CD4-positive, alpha-beta memory T cell (primary cell): Measurements from ENCODE around the gene PTPN14. TPM values are rescaled to one million over a fixed set of nuclear protein-coding genes. Genes with fewer than 3 reads are reported as not detected.

Experiments used
- CTCF ChIA-PET: fragments of 350-600 bp; sonication (Branson Sonifier 250); formaldehyde crosslinking; loops from one replicate; lab custom pipeline; 2021; ENCODE audit warnings: inconsistent platforms; ENCODE audit not compliant: partially characterized antibody; lab: Charles Lee
- POLR2A ChIA-PET: fragments of 350-600 bp; sonication (Branson Sonifier 250); formaldehyde crosslinking; loops from one replicate; lab custom pipeline; 2021; ENCODE audit not compliant: partially characterized antibody; lab: Charles Lee
- DNase-seq, 5 donors: peaks; one replicate each; pipeline versions ENCODE4 v3.0.0 to v3.0.0-alpha.2; 2020 to 2022; ENCODE audit warnings: mixed read lengths in 1 of 5
- H3K27ac ChIP-seq: one replicate; pipeline ENCODE4 v1.7.0; 2013; ENCODE audit warnings: low read depth, low read length
- H3K27me3 ChIP-seq: 2 replicates; pipeline ENCODE4 v1.7.0; 2013; ENCODE audit warnings: mild to moderate bottlenecking, low read length, moderate library complexity; ENCODE audit not compliant: insufficient read depth
- H3K36me3 ChIP-seq: 2 replicates; pipeline ENCODE4 v1.7.0; 2013; ENCODE audit warnings: mild to moderate bottlenecking, low read length, moderate library complexity; ENCODE audit not compliant: insufficient read depth
- H3K4me1 ChIP-seq: 2 replicates; pipeline ENCODE4 v1.7.0; 2013; ENCODE audit warnings: mild to moderate bottlenecking, low read length, moderate library complexity; ENCODE audit not compliant: insufficient read depth
- H3K4me3 ChIP-seq, 2 donors: one replicate each; pipeline ENCODE4 v1.7.0; 2013; ENCODE audit warnings: low read length in 2 of 2, mild to moderate bottlenecking in 1 of 2
- H3K9me3 ChIP-seq, 2 donors: one replicate each; pipeline ENCODE4 v1.7.0; 2013; ENCODE audit warnings: low read length in 2 of 2, control low read depth in 1 of 2; ENCODE audit not compliant: control insufficient read depth in 1 of 2
- H3K27ac Mint-ChIP-seq, 7 donors: one replicate each; pipeline ENCODE4 v1.8.0; 2020 to 2021; ENCODE audit warnings: mixed read lengths in 7 of 7, mild to moderate bottlenecking in 6 of 7, inconsistent platforms in 3 of 7, moderate library complexity in 3 of 7
- H3K27me3 Mint-ChIP-seq, 2 donors: one replicate each; pipeline ENCODE4 v1.8.0; 2020 to 2021; ENCODE audit warnings: mixed read lengths in 2 of 2
- H3K36me3 Mint-ChIP-seq, 2 donors: one replicate each; pipeline ENCODE4 v1.8.0; 2020 to 2021; ENCODE audit warnings: mixed read lengths in 2 of 2, inconsistent platforms in 1 of 2, mild to moderate bottlenecking in 1 of 2
- H3K4me1 Mint-ChIP-seq, 4 donors: one replicate each; pipeline ENCODE4 v1.8.0; 2020 to 2021; ENCODE audit warnings: mixed read lengths in 4 of 4, mild to moderate bottlenecking in 1 of 4
- H3K4me3 Mint-ChIP-seq, 8 donors: one replicate each; pipeline ENCODE4 v1.8.0; 2020 to 2021; ENCODE audit warnings: mixed read lengths in 8 of 8, mild to moderate bottlenecking in 7 of 8, moderate library complexity in 6 of 8, inconsistent platforms in 3 of 8
- H3K9me3 Mint-ChIP-seq, 8 donors: one replicate each; pipeline ENCODE4 v1.8.0; 2020 to 2021; ENCODE audit warnings: mixed read lengths in 8 of 8, mild to moderate bottlenecking in 5 of 8, inconsistent platforms in 3 of 8, moderate library complexity in 1 of 8
- intact Hi-C: fragments of 100-400 bp; cut with micrococcal nuclease; formaldehyde crosslinking; loops from one replicate; pipeline ENCODE4 v1.15.1; 2023
- polyA plus RNA-seq, 2 donors: library from polyadenylated mRNA; unstranded; fragments of 300-500 nt; fragmentation: Illumina TruSeq; gene quantifications; one replicate each; pipeline ENCODE4 v1.2.3, GENCODE V29; 2021
- total RNA-seq, 2 experiments: library from RNA; stranded (reverse); gene quantifications; one replicate each; pipeline ENCODE4 v1.2.3, GENCODE V29; 2021

Gene PTPN14
- total and polyA plus RNA-seq, 4 experiments from 2014 or later, result 0.03 to 0.28 (median 0.20) TPM; not detected in 1

DNA sequence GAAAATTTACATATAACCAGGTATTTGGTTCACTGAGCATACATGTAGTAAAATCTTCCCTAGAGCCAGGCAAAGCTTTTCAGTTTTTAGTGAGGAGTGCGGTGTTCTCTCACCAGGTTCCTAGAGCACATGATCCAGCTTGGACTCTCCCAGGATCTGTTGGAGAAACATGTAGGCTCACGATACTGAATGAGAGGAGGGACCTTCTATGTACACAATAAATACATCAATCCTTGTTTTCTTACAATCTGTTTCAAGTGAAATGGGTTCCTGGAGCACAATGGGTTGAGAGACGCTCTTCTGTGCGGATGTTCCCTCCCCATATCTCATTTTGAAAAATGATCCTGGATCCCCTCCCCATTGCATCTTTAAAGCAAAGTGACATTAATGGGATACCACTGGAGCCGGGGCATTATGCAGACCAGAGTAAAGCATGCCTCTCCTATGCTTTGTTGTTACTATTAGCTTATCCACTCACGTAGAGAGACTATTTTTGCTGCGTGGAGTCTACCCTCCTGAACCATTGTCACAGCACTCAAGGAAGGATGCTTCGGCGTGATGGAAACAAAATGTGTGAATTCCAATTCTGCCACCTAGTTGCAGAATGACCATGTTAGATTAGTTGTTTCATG lies 251.1 kb downstream of the PTPN14 start:
- no peaks in the 10 kb centered on the region for H3K27me3 Mint-ChIP-seq
- H3K4me1 Mint-ChIP-seq, result peaks cover 18 to 40% (median 28%) of the 10 kb centered on the region in 4 donors
- Histone ChIP-seq H3K4me3 (no peak overlapping the region), H3K9me3 (no peaks in the 10 kb centered on the region), H3K36me3 (no peaks in the 10 kb centered on the region), H3K27me3 (no peaks in the 10 kb centered on the region), H3K4me1 (peaks cover 13% of the 10 kb centered on the region), H3K27ac (no peak overlapping the region)
- ChIA-PET CTCF (interaction anchor here (1.1 to 1.7 kb wide), 3 partner anchors 27 to 39 kb away, joined by 3 to 10 read pairs (median 6); no protein-coding TSS in a partner anchor), POLR2A (no interaction called here)
- DNase-seq, result no peak
- intact Hi-C loops, result no loop called here
- H3K9me3 Mint-ChIP-seq, result no peaks in the 10 kb centered on the region
- H3K27ac Mint-ChIP-seq, result peak overlapping the region in 1 of 7 donors; percentile 25
- H3K36me3 Mint-ChIP-seq, result peaks cover 8 to 10% of the 10 kb centered on the region in 2 donors
- H3K4me3 Mint-ChIP-seq, result no peak overlapping the region

Other genes with a start within 250 kb of the PTPN14 start
- gene CENPF, start 51.6 kb upstream of the PTPN14 start, total RNA-seq, result 1 to 10 TPM; 2.2 to 2.8 TPM
- under 1 TPM; 0.02 to 0.92 TPM for gene CENPF, start 51.6 kb upstream of the PTPN14 start, polyA plus RNA-seq